Smooth muscle cell of bladder (primary cell): ENCODE results near the gene ARL17A. TPM values are rescaled to one million over a fixed set of nuclear protein-coding genes. Genes with fewer than 3 reads are reported as not detected.

ENCODE experiments used
- total RNA-seq: library from RNA; depleted of rRNA; stranded (reverse); fragments of >200 nt; gene quantifications from 2 replicates; pipeline ENCODE4 v1.2.3, GENCODE V29; 2014

Gene ARL17A
- total RNA-seq, result 2.6 and 3.9 TPM in 2 replicates

DNA sequence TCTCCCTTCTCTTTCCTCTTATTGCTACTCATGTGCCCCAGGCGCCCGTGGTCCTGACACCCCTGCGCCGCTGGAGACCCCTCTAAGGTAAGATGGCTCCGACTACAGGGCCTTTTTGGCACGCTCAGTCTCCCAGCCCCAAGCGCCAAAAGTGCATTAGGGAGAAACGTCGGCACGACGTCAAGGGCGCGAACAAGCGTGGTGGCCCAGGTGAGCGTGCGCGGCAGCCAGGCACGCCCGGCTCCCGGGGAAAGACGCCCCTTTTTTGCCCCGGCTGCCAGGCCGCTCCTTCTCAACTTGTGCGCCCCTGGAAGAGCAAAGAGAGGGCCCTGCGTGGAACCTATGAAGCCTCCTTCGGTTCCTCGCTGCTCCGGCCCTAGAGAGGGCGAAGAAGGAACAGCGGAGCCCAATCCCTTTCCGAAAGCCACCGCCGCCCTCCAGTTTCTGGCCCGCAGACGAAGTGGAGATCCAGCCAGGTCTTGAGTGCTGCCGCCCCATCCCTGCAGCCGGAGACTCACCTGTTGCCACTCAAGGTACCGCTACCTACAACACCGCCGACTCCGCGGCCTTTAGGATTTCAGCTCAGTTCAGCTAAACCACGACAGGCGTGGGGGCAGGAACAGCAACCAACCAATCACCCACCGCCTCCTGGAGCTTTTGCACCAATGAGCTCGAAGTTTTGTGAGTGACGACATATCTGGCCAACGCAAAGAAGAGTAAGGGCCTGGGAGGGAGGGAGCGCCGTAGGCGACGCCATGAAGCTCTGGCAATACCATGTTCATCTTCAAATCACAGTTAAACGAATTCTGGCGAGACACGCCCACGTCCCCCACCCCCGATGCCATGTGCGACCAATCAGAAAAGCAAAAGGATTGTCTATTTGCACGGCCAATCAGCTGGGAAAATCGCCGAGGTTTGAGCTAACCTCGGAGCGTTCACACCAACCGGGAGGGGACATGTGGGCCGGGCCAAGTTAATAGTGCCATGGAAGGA, at the start of gene ARL17A:
Gene ARL17A, minus strand, starts transcription at position 609 of the 993 bp plus-strand sequence. CDS start 3,369 bp downstream, outside the sequence.

GRCh38 chr17:46590157-46591146, 11.0 kb upstream of the ARL17A start, which contains the start of gene NSF:
Gene NSF, plus strand, starts transcription at chr17:46590669. Its CDS starts 107 bp downstream, at chr17:46590776.

GRCh38 chr17:46512168-46512567, 67.3 kb downstream of the ARL17A start, which contains the start of gene LRRC37A2:
Gene LRRC37A2, plus strand, starts transcription at chr17:46512468. Its CDS starts 245 bp downstream, at chr17:46512713.

Other genes starting within 250 kb of the ARL17A start
- 2.4 and 4.6 TPM in 2 replicates for gene ARL17B, start 217.9 kb downstream of the ARL17A start, total RNA-seq
- gene LRRC37A2, start 67.2 kb downstream of the ARL17A start, total RNA-seq, result 2.1 and 4.3 TPM in 2 replicates
- gene NSF, start 11.0 kb upstream of the ARL17A start, total RNA-seq, result 63.9 and 64.7 TPM in 2 replicates
- gene WNT3, start 239.0 kb upstream of the ARL17A start, total RNA-seq, result 0.71 and 0.92 TPM in 2 replicates